DMS114 treated with DMSO at 0.1 percent for 48 hours (cell line): ENCODE results near the gene SPHK2.
A peak's percentile ranks its signal among the peaks of the same experiment; 100 is the strongest.

Experiments
- DNase-seq: peaks from one replicate; lab custom pipeline; 2025; ENCODE audit not compliant: unreplicated experiment; lab: John Stamatoyannopoulos, UW

Gene SPHK2

DNA sequence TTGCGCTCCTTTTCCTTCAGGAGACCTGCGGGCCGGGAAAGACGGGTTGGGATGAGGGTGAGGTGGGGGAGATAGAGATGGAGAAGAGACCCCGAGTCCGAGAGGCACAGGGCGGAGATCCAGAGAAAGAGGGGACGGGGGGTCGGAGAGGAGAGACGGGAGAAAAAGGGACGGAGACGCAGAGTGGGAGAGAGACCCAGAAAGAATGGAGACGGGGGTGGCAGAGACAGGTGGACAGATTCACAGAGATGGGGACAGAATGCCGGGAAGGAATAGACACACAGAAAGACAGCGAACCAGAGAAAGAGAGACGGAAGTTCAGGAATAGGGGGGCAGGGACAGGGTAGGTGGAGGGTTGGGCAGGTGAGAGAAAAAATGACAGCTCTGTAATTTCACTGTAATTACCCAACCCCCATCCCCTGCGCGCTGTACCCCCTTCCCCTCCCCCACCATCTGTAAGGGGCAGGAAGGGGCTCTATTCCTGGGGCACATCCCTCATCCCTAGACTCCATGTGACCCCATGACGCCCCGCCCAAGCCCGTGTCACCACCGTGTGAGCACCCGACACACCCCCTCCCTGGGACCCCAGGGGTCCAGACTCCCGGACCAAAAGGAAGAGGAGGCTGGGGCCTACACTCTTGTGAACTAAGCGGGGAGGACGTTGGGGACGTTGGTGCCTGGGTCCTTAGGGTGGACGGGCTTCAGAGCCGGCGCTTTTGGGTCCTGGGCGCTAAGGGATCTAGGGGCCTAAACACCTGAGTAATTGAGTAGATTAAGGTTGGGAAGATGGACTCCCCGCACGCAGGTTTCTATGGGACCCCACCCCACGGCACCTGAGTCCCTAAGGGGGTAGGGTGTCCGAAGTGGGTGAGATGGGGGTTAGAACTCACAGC, 16.9 kb downstream of the SPHK2 start:
- no peak for DNase-seq

DNA sequence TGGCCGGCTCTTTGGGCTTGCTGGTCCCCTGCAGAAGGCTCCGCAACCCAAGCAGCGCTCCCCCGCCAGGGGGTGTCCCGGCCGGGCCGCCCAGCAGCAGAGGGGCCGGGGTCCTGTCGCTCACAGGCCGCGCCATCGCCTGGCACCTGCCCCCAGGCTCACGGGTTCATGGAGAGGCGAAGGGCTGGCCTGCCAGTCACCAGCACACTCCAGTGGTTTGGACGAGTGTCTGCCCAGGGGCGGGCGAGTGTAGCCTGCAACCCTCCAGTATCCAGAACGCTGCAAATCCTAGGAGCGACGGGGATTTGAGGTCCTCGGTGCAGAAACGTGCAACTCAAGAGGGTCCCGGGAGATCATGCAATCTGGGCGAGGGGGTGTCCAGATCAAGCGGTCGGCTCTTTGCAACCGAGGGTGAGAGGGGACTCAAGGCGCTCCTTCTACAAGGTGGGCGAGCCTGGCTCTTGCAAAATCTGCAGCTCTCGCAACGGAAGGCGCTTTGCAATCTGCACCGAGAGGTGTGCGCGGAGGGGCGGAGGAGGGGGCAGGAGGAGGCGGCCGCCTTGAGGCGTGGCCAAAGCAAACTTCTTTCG, 17.6 kb downstream of the SPHK2 start, which contains the start of gene DBP:
Gene DBP, minus strand, starts transcription at position 521 of the 590 bp plus-strand sequence. Its CDS starts 385 bp downstream, at position 136.
- DNase-seq, result no peak

DNA sequence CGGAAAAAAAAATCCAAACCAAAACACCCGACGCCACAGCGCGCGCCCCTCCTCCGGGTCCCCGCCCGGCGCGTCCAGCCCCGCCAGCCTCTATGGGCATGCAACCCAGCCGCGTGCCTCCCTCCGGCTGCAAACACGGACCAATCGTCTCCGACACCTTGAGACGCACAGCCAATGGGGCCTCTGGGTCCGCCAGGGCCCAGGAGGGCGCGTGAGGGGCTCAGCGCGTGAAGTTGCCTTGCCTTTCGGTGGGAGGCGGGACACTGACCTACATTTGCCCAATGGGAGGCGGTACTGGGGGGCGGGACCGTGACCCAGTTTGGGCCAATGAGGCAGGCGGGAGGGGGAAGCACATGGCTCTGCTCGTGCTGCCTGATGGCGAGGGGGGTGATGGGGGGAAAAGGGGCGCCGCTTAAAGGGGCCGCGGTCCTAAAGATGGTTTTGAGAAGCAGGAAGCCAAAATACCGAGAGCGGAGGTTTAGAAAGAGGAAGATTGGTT, 18.2 kb downstream of the SPHK2 start:
- DNase-seq, result peak; percentile 91

DNA sequence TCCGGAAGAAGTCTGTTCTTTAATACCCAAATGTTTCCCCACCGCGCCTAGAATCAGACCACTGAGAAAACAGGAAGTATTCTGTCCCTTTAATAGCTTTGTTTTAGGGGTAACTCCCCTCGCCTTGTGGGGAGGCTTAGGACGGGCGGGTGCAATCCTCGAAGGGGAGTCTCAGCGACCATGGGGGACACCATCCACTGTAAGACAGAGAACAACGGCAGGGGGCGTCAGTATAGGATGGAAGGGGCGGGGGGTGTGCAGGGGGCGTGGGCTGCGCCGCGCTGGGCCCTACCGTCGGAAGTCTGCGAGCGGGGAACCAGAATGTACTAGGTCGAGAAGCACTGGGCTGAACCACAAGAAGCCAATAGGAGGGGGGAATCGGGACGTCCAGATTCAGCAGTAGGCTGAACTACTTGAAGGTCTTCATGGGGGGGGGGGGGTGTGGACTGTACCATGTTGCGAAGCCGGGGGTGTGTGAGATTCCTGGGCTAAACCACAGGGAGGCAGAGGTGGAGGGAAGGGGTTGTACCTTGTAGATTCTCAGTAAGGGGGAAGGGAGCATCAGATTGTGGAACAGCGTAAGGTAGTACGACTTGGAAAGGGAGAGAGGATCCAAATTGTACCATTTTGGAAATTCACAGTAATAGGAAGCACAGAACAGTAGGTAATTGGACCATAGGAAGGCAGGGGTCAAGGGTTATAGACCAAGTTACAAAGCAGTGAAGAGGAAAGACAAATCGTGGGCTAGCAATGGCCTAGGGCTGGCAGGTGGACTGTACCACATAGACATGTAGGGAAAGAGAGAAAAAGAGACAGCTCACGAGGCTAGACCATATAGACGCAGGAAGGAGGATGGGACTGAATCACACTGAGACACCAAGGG, 18.9 kb downstream of the SPHK2 start:
- DNase-seq, result peak; percentile 64

DNA sequence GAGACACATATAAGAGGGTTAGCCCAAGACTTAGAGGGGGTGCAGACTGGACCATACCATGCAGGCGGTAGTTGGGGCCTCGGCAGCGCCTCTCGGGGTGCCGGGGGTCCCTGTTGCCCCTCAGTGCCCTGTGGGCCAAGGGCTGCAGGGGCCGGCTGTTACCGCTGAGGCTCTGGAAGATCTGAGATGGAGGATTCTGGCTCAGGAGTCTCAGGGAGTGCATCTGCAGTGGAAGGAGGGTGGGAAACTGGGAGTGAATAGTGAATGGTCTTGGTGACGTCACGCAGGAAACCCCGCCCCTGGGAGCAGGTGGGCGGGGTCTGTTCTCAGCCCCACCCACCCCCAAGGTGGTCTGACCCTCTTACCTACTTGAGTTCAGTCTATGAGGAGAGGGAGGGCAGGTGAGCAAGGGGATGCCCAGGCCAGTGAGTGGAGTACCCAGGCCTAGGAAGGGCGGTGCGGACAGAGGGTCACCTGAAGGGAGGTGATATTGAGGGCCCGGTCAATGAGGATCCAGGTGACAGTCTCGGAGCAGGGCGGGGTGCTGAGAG, 19.6 kb downstream of the SPHK2 start:
- no peak for DNase-seq

DNA sequence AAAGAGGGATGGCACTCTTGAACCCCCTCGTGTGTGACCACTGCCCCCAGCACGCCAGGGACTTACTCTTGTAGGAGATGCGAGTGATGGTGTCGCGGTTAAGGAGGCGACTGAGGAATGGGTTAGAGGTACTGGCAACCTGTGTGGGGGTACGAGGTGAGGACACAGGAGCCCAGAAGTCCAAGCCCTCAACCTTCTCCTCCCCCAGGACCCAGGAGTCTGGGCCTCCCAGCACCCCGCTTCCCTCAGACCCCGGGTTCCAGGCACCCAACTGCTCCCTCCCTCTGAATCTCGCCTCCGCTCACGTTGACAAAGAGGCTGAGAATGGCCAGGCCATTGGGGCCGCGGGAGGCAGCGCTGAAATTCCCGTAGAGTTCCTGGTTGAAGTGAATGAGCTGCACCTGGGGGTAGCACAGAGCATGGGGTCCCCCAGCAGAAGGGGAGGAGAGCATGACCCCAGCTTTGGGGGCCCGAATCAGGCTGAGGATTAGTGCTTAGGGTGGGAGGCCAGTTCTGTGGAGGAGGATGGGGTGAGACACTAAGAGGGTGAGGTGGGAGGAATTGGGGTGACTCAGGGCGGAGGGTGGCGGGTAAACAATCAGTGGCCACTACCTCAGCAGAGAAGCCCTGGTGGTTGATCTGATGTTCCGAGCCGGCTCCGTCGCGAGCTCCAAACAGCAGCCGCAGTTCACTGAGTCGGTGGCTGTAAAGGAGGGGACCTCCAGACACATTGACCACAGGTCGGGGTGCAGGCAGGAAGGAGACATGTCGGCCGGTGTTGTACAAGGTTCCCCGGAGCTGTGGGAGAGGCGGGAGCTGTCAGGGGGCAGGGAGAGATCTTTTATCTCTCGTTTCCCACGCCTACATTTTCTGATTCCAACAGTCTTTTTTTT, 20.4 kb downstream of the SPHK2 start:
- no peak for DNase-seq

DNA sequence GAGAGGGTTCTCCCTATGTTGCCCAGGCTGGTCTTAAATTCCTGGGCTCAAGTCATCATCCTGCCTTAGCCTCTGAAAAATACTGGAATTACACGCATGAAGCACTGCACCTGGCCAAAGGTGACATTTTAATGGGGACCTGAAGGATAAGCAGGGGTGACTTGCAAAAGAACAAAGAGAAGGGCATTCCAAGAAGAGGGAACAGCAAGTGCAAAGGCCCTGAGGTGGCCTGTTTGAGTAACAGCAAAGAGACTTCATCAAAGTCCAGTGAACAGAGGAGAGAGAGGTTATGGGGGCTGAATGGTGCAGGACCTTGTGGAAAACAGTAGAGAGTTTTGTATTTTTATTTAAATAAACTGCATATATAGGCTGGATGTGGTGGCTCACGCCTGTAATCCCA, 22.5 kb downstream of the SPHK2 start:
- DNase-seq, result no peak

DNA sequence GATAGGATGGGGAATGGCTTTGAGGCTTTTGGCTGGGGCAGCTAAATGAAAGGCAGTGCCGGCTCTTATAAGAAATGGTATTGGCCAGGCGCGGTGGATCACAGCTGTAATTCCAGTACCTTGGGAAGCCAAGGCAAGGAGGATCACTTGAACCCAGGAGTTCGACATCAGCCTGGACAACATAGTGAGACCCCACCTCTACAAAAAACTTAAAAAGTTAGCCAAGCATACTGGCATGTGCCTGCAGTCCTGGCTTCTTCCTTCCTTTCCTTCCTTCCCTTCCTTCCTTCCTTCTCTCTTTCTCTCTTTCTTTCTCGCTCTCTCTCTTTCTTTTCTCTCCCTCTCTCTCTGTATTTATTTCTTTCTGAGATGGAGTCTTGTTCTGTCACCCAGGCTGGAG, 23.6 kb downstream of the SPHK2 start:
- no peak for DNase-seq

DNA sequence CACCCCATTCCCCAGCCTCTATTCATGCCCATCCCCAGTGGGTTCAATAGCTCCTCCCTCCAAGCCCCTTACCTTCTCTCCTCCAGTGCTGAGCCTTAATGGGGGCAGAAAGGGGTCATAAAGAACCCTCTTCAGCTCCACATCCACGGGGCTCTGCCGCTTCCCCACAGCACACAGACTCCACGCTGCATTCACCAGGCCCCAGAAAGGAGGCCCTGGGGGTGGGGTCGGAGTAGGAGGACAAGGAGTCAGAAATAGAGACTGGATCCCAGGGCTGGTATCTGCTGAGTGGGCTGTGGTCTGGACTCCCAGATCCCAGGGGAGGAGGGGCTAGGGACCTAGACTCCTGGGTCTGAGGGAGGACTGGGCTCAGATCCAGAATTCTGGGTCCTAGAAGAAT, 25.0 kb downstream of the SPHK2 start:
- DNase-seq, result no peak

DNA sequence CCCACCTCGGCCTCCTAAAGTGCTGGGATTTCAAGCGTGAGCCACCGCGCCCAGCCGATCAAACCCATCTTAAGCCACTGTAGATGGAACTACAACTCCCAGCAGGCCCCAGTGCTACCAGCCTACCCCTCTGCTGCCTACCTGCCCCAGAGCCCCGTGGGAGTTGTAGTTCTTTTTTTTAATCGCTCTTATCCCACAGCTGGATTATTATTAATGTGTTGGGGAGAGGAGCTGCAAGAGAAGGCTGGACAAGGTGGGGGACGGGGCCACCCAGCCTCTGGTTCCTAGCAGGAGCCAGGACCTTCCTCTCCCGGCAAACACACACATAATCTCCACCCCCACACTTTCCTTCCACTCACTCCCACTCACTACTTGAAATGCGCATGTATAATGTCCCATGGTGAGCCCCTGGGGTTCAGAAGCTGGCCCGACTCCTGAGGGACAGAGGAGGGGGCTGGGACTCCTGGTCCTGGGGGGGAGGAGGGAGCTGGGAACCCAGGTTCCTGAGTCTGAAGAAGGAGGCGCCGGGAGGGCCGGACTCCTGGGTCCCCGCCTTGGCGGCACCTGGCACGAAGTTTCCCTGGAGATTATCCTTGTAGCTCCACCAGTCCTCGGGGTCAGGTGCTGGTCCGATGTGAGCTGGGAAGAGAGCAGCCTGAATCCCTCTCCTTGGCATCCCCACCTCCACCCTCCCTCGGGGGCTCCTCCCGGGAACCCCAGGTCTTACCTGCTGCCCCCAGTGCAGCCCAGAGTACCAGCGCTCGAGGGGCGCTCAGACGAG, 25.7 kb downstream of the SPHK2 start:
- DNase-seq, result peak; percentile 71

DNA sequence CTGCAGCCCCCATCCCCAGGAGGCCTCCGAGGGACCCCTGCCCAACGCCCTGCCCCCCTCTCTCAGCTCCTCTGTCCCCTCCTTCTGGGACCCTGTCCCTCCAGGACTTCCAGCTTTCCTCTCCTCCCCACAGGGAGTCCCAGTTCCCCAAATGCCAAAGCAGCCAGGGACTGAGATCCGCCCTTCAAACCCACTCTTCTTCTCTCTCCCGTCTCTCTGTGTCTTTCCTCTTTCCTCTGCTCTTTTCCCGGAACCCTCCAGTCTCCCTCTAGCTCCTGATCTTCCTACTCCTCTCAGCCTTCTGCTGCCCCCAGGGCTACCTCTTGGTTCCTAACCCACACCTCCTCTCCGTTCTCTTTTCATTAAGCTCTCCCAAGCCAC, 26.3 kb downstream of the SPHK2 start:
- DNase-seq, result no peak

DNA sequence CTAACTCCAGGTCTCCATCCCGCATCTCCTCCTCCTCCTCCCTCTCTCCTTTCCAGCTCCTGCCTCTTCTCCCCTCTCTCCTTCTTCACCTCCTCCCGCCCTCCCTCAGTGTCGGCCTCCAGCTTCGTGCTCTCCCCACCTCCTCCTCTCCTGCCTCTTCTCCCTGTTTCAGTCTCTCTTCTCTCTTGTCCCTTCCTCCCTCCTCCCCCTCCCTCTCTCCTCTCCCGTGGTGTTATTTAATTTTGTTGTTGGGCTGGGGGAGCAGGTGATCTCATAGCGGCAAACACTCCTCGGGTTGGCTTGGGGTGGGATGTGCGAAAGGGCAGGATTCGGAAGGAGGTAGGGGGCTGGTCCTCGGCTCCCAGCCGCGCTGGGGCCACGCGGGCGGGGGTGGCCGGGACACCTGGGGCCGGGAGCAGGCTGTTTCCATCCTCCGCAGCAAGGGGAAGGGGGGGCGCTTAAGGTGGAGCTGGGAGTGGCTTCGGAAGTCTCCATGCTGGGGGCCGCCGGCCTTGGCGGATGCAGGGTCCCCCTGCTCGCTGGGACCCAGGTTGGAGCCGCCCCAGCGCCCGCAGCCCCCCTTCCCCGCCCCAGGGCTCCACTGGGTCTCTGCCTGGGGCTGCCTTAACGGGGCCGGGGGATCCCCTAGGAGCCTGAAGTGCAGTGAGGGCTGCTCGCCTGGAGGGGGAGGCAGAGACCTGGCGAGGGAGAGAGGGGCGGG, 26.9 kb downstream of the SPHK2 start, which contains the start of gene CA11:
Gene CA11, minus strand, starts transcription at position 187 of the 721 bp plus-strand sequence. CDS start 555 bp downstream, outside the sequence.
- peak; percentile 59 for DNase-seq

DNA sequence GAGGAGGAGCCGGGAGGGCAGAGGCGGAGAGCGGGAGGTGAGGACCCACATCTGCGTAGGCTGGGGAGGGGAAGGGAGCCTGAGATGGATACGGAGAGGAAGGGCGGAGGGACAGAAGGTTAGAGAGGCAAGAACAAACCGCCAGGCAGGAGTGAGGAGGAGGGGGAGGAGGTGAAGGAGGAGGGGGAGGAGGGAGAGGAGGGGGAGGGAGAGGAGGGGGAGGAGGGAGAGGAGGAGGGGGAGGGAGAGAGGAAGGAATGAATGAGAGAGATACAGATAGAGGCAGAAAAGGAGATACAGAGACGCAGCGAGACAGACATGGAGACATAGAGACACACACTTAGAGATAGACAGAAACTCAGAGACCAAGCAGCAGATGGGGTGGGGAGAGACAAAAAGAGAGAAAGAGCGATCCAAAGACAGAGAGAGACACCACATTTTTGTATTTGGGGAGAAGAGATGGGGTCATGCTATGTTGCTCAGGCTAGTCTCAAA, 27.5 kb downstream of the SPHK2 start:
- no peak for DNase-seq

DNA sequence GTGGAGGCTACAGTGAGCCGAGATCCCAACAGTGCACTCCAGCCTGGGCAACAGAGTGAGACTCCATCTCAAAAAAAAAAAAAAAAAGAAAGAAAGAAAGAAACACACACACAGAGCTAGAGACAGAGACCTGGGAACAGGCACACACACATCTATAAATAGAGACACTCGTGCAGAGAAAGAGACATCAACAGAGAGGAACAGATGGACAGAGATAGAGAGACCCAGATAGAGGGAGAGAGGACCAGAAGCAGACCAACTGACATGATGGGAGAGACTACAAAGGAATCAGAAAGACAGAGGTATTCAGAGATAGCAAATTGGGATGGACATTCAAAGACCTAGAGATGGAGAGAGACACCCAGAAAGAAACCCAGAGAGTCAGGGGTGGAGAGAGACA, 28.8 kb downstream of the SPHK2 start:
- no peak for DNase-seq

DNA sequence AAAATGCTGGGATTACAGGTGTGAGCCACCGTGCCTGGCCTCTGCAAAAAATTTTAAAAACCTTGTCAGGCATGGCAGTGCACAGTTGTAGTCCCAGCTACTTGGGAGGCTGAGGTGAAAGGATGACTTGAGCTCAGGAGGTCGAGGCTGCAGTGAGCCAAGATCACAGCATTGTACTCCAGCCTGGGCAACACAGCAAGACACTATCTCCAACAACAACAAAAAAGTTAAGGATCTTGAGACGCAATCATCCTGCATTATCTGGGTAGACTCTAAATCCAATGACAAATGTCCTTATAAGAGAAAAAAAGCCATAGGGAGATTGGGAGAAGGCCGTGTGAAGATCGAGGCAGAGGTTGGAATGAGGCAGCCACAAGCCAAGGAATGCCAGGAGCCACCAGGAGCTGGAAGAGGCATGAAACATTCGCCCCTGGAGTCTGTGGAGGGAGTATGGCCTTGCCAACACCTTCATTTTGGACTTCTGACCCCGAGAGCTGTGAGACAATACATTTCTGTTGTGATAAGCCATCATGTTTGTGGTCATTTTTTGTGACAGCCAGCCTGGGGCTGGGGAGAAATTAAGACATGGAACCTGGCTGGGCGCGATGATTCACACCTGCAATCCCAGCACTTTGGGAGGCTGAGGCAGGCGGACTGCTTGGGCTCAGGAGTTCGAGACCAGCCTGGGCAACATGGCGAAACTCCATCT, 31.8 kb downstream of the SPHK2 start:
- no peak for DNase-seq

DNA sequence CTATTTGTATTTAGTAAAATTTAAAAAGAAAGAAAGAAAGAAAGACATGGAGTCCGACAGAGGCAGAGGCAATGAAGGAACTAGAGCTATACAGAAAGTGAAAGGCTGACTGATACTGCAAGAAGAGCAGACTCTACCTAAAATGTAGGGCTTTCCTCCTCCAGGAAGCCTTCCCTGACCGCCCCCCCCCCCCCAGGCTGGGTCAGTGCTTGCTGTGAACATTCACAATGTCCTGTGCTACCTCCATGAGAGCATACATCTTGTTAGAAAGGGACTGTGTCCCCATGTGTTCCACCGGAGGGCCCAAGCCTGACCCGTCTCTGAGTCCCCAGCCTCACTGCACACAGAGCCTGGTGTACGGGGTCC, 32.4 kb downstream of the SPHK2 start:
- DNase-seq, result no peak

DNA sequence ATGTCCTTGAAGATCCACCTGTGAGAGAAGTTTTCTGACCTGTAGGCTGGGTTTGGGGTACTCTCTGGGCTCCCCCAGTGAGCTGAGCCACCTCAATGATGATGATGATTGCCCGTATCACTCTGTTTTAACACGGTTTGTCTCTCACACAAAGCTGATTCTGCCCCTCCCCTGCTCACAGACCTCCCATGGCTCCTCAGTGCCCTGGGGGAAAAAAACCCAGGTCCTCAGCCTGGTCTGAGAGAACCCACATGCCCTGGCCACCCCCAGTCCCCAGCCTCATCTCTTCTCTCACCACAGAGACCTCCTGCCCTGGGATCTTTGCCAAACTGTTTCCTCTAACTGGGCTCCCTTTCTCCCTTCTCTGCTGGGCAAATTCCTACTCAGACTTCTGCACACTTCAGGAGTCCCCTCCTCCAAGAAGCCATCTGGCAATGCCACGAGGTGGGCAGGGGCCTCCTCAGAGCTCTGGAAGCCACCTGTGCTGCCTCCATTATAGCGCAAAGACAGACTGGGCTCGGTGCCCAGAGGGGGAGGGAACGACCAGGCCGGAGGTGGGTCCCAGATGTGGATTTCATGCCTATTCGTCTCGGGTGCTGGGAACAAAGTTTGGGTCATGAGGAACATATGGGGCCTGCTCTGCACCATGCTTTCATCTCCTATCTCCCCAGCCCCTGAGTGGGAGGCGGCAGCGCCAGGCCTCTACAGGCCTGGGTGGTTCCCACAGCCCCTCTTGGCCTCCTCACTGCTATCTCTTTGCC, 35.2 kb downstream of the SPHK2 start:
- DNase-seq, result no peak
